Stimulated activated CD4-positive, alpha-beta T cell treated with anti-CD3 and anti-CD28 coated beads, Interleukin-15, amount 100 ng/mL, for 24 hours (primary cell): ENCODE data around the gene DEPDC5.

ENCODE experiments used
- DNase-seq: peaks from one replicate; pipeline ENCODE4 v3.0.0-alpha.2; 2020

The DEPDC5 gene

GRCh38 chr22:31953261-31953660, 199.4 kb downstream of the DEPDC5 start:
- DNase-seq, result no peak

GRCh38 chr22:31954535-31955523, 201.0 kb downstream of the DEPDC5 start:
- DNase-seq, result no peak

DNA sequence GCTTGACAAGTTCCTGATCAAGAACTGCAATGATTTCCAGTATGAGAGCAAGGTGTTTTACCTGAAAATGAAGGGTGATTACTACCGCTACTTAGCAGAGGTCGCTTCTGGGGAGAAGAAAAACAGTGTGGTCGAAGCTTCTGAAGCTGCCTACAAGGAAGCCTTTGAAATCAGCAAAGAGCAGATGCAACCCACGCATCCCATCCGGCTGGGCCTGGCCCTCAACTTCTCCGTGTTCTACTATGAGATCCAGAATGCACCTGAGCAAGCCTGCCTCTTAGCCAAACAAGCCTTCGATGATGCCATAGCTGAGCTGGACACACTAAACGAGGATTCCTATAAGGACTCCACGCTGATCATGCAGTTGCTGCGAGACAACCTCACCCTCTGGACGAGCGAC, 202.5 kb downstream of the DEPDC5 start:
- DNase-seq, result no peak
